ENCODE measurements around the gene GALM. TPM values are rescaled to one million over a fixed set of nuclear protein-coding genes. Genes with fewer than 3 reads are reported as not detected.

GALM gene
- total and polyA plus RNA-seq, 2 of the 8 experiments (the other 6 are each of a cell fraction or from before 2014, with no cell fraction given) = 9.9 to 13.1 TPM

DNA sequence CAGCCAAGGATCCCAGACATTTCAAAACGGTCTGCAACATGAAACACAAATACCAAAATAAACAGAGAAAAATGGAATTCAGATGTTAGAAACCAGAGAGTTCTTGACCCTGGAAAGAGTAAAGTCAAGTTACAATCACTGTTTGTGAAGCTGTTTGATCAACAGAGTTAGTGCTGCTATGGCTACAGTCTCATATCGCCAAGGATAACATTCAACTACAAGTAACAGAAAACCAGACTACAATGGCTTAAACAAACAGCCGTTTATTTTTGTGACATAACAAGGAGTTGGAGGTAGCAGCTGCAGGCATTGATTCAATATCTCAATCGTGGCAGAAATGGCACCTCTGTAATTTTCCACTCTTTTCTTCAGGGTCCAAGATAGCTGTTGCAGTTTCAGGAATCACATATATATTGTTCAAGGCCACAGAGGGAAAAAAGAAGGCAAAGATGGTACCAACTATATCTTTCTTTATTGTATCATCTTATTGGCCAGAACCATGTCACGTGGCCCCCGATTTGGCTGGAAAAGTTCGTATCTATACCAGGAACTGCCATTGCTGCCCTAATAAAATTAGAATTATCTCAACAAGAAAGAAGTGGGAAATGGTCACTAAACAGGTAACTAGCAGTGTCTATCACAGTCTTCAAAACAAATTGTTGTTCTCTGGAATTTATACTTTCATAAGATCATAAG lies 45.5 kb upstream of the GALM start:
- POLR2A ChIA-PET (ENCODE audit: partially characterized antibody) = interaction anchor here (0.9 to 1.2 kb wide), 2 partner anchors 18 to 131 kb away, joined by 3 to 5 read pairs; partner anchors contain the start of genes HNRNPLL and SRSF7
- DNase-seq (ENCODE audit: low read depth in 1 of 2, low spot score in 2 of 2) = no peak
- no peak overlapping the region for H3K4ac ChIP-seq (replicated peaks; ENCODE audit: insufficient read length, low read depth, low read length)

More for the DNA sequence above, 45.5 kb upstream of the GALM start:
- 89% methylated on average over 7 of the region's 7 CpGs; no CpG with 5 or more reads in 1 of the 2 experiments for WGBS, 2 experiments (ENCODE audit: extremely low coverage in 1 of 2, insufficient coverage in 1 of 2, insufficient read length in 1 of 2, insufficient replicate concordance in 2 of 2, low coverage in 1 of 2, low lambda C conversion rate in 2 of 2, missing lambda C conversion rate in 1 of 2)
- H3K36me3 ChIP-seq (ENCODE audit: control insufficient read depth in 2 of 4, insufficient read depth in 4 of 4, low read length in 3 of 4) = no peaks in the 10 kb centered on the region
- H3K4me3 ChIP-seq (ENCODE audit: extremely low read depth in 1 of 4, insufficient read depth in 2 of 4, low read depth in 3 of 4, low read length in 4 of 4) = no peak overlapping the region
- H3K27ac ChIP-seq (ENCODE audit: low read depth, low read length) = no peak overlapping the region
- no peak overlapping the region for H4K8ac ChIP-seq (ENCODE audit: extremely low read depth, insufficient read depth, low read length)
- no peak overlapping the region for H2AK5ac ChIP-seq (ENCODE audit: low read depth, low read length)
- H2AFZ ChIP-seq (ENCODE audit: low read length) = no peak overlapping the region
- no peak overlapping the region for H3K56ac ChIP-seq (replicated peaks; ENCODE audit: insufficient read length, low read depth, low read length)
- no peak overlapping the region for H3K18ac ChIP-seq (ENCODE audit: extremely low read depth, low read length)
- no peaks in the 10 kb centered on the region for H4K20me1 ChIP-seq (replicated peaks in 1 of 2; ENCODE audit: control insufficient read depth in 1 of 2, insufficient read depth in 2 of 2, low read length in 2 of 2)
- TF ChIP-seq BCL11A (IDR thresholded peaks at IDR 0.05; ENCODE audit: low read depth in 2 of 2, low read length in 2 of 2) (no peak), PHF8 (conservative IDR thresholded peaks at IDR 0.05; ENCODE audit: low read depth, low read length) (no peak), KDM1A (IDR thresholded peaks at IDR 0.05; ENCODE audit: borderline replicate concordance, low read length) (no peak), NANOG (IDR thresholded peaks at IDR 0.05; ENCODE audit: insufficient read depth, low read depth, low read length, poor library complexity, severe bottlenecking) (no peak), CHD2 (IDR thresholded peaks at IDR 0.05; ENCODE audit: low read length) (no peak), POLR2A (IDR thresholded peaks at IDR 0.05; ENCODE audit: control extremely low read depth in 1 of 2, low read depth in 2 of 2, low read length in 2 of 2) (no peak), SP1 (IDR thresholded peaks at IDR 0.05; ENCODE audit: low read depth, low read length) (no peak)
- no peaks in the 10 kb centered on the region for H3K79me1 ChIP-seq (ENCODE audit: low read depth, low read length)
- H3K79me2 ChIP-seq (ENCODE audit: control insufficient read depth in 1 of 2, insufficient read depth in 2 of 2, low read length in 2 of 2) = no peaks in the 10 kb centered on the region
- no peak overlapping the region for H3K4me2 ChIP-seq (ENCODE audit: insufficient read depth in 1 of 2, low read depth in 2 of 2, low read length in 2 of 2)
- no peaks in the 10 kb centered on the region for H3K23me2 ChIP-seq (ENCODE audit: low read depth, low read length)
- no peaks in the 10 kb centered on the region for H3K9me3 ChIP-seq (ENCODE audit: insufficient read depth in 2 of 2, low read depth in 1 of 2, low read length in 1 of 2)
- no peak overlapping the region for H2BK12ac ChIP-seq (ENCODE audit: low read depth, low read length)
- H3K14ac ChIP-seq (ENCODE audit: insufficient read length) = no peak overlapping the region
- H3K27me3 ChIP-seq (replicated peaks in 1 of 4; ENCODE audit: control insufficient read depth in 3 of 4, extremely low read depth in 1 of 4, insufficient read depth in 3 of 4, low read length in 3 of 4) = no peaks in the 10 kb centered on the region
- no peaks in the 10 kb centered on the region for H3K4me1 ChIP-seq (replicated peaks in 1 of 4; ENCODE audit: control insufficient read depth in 3 of 4, insufficient read depth in 4 of 4, low read length in 3 of 4)
- H2BK5ac ChIP-seq (ENCODE audit: low read depth, low read length) = no peak overlapping the region
- H2BK120ac ChIP-seq (replicated peaks; ENCODE audit: low read depth, low read length) = no peak overlapping the region
- H4K5ac ChIP-seq (ENCODE audit: insufficient read length, low read depth, low read length) = no peak overlapping the region
- H4K91ac ChIP-seq (replicated peaks; ENCODE audit: insufficient read length, low read length) = no peak overlapping the region
- H3K9ac ChIP-seq (replicated peaks in 1 of 4; ENCODE audit: extremely low read depth in 1 of 4, low read depth in 3 of 4, low read length in 3 of 4) = no peak overlapping the region
- CTCF ChIA-PET (ENCODE audit: partially characterized antibody) = interaction anchor here (0.5 to 0.8 kb wide), 3 partner anchors 9 to 1198 kb away, joined by 3 to 4 read pairs (median 3); no protein-coding TSS in a partner anchor
- no peak overlapping the region for H3K23ac ChIP-seq (ENCODE audit: insufficient read length)
- no peak for FAIRE-seq
- no peak overlapping the region for H2BK20ac ChIP-seq (ENCODE audit: low read length)
- no peak overlapping the region for H2BK15ac ChIP-seq (ENCODE audit: low read length)
